ENCODE results near the gene ABHD6.

DNA sequence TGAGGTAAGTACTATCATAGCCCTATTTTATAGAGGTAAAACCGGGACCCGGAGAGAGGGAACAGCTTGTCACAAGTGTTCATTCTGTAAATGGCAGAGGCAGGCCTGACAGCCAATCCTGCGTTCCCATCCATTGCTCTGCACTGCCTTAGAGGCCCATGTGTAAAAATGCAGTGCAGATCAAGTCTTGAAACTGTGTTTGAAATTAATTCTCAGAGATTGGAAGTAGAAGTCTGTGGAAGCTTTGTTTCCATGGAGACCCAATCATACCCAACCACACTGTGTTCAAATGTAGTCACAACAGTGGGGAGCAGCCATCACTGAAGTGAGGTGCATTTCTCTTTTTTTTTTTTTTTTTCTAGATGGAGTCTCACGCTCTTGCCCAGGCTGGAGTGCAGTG, 13.7 kb upstream of the ABHD6 start:
- TF ChIP-seq, protein P1, sequence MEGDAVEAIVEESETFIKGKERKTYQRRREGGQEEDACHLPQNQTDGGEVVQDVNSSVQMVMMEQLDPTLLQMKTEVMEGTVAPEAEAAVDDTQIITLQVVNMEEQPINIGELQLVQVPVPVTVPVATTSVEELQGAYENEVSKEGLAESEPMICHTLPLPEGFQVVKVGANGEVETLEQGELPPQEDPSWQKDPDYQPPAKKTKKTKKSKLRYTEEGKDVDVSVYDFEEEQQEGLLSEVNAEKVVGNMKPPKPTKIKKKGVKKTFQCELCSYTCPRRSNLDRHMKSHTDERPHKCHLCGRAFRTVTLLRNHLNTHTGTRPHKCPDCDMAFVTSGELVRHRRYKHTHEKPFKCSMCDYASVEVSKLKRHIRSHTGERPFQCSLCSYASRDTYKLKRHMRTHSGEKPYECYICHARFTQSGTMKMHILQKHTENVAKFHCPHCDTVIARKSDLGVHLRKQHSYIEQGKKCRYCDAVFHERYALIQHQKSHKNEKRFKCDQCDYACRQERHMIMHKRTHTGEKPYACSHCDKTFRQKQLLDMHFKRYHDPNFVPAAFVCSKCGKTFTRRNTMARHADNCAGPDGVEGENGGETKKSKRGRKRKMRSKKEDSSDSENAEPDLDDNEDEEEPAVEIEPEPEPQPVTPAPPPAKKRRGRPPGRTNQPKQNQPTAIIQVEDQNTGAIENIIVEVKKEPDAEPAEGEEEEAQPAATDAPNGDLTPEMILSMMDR (IDR thresholded peaks at IDR 0.05): no peak
- no peak for TF ChIP-seq POLR2AphosphoS5 (IDR thresholded peaks at IDR 0.05; ENCODE audit: low read depth, low read length)
- no peak for TF ChIP-seq SIN3A (IDR thresholded peaks at IDR 0.05; ENCODE audit: borderline replicate concordance, insufficient read depth, low read depth, low read length)

Data from Panc1 (cell line).